GM23338 (cell line): ENCODE measurements around the gene SMIM10L1. TPM values are rescaled to one million over a fixed set of nuclear protein-coding genes. Genes with fewer than 3 reads are reported as not detected.

Experiments
- ATAC-seq: fragments of 200-7000 bp; cut with Tn5 transposase; 3 replicates; pipeline ENCODE4 v1.9.1; 2020
- DNase-seq: peaks from one replicate; pipeline ENCODE4 v3.0.0-alpha.2; 2015; ENCODE audit warnings: low spot score
- H2AFZ ChIP-seq: fragments of 200-600 bp; sonication (generic); 2 replicates; pipeline ENCODE4 v1.8.0; 2016; ENCODE audit warnings: antibody characterized with exemption, mild to moderate bottlenecking, moderate library complexity
- H3F3A ChIP-seq: fragments of 200-600 bp; sonication (generic); replicated peaks from 2 replicates; pipeline ENCODE4 v1.8.0; 2017; ENCODE audit warnings: antibody characterized with exemption, mixed run types, low read depth
- H3K27ac ChIP-seq: fragments of 200-600 bp; sonication (generic); 2 replicates; pipeline ENCODE4 v1.6.1; 2016; ENCODE audit warnings: low read depth
- H3K27me3 ChIP-seq: fragments of 200-600 bp; sonication (generic); 2 replicates; pipeline ENCODE4 v1.8.0; 2016; ENCODE audit warnings: mild to moderate bottlenecking, mixed run types, moderate library complexity; ENCODE audit not compliant: insufficient read depth
- H3K36me3 ChIP-seq: fragments of 200-600 bp; sonication (generic); 2 replicates; pipeline ENCODE4 v1.8.0; 2016; ENCODE audit warnings: mild to moderate bottlenecking; ENCODE audit not compliant: insufficient read depth
- H3K4me1 ChIP-seq: fragments of 200-600 bp; sonication (generic); 2 replicates; pipeline ENCODE4 v1.8.0; 2016; ENCODE audit warnings: mild to moderate bottlenecking, moderate library complexity; ENCODE audit not compliant: insufficient read depth
- H3K4me2 ChIP-seq: fragments of 200-600 bp; sonication (generic); 2 replicates; pipeline ENCODE4 v1.7.1; 2017; ENCODE audit warnings: mixed run types
- H3K4me3 ChIP-seq: fragments of 200-600 bp; sonication (generic); 2 replicates; pipeline ENCODE4 v1.6.1; 2016; ENCODE audit warnings: mixed run types
- H3K79me2 ChIP-seq: fragments of 200-600 bp; sonication (generic); replicated peaks from 2 replicates; pipeline ENCODE4 v1.8.0; 2017; ENCODE audit warnings: mild to moderate bottlenecking; ENCODE audit not compliant: insufficient read depth
- H3K9me2 ChIP-seq: fragments of 200-600 bp; sonication (generic); 2 replicates; pipeline ENCODE4 v1.8.0; 2017; ENCODE audit not compliant: insufficient read depth
- H4K20me1 ChIP-seq: fragments of 200-600 bp; sonication (generic); replicated peaks from 2 replicates; pipeline ENCODE4 v1.8.0; 2017; ENCODE audit warnings: mild to moderate bottlenecking; ENCODE audit not compliant: insufficient read depth
- H3K27ac Mint-ChIP-seq: 2 replicates; pipeline ENCODE4 v1.8.0; 2020; ENCODE audit warnings: inconsistent platforms, mild to moderate bottlenecking, moderate library complexity, mixed read lengths
- H3K27me3 Mint-ChIP-seq: 3 replicates; pipeline ENCODE4 v1.8.0; 2022; ENCODE audit warnings: low read depth, mild to moderate bottlenecking, moderate library complexity, mixed read lengths, inconsistent platforms; ENCODE audit not compliant: insufficient read depth, poor library complexity
- H3K36me3 Mint-ChIP-seq: 3 replicates; pipeline ENCODE4 v1.8.0; 2021; ENCODE audit warnings: low read depth, mild to moderate bottlenecking, inconsistent platforms, moderate library complexity, mixed read lengths
- H3K4me1 Mint-ChIP-seq: 3 replicates; pipeline ENCODE4 v1.8.0; 2020; ENCODE audit warnings: mild to moderate bottlenecking, inconsistent platforms, mixed read lengths
- H3K4me3 Mint-ChIP-seq: 3 replicates; pipeline ENCODE4 v1.8.0; 2021; ENCODE audit warnings: moderate library complexity, mild to moderate bottlenecking, inconsistent platforms, mixed read lengths
- H3K9me3 Mint-ChIP-seq: 3 replicates; pipeline ENCODE4 v1.8.0; 2020; ENCODE audit warnings: moderate library complexity, mild to moderate bottlenecking, inconsistent platforms, mixed read lengths
- CREB1 ChIP-seq: fragments of 250-450 bp; sonication (Bioruptor Pico); IDR thresholded peaks from 2 replicates; pipeline ENCODE4 v1.5.0; 2020; ENCODE audit warnings: low read depth, mild to moderate bottlenecking, moderate library complexity
- CTCF ChIP-seq, 2 experiments: fragments of 200-600 bp in 1 of 2; sonication (generic) in 1 of 2; conservative IDR thresholded peaks; 2 replicates each; pipeline versions ENCODE4 v1.5.1 to v1.6.1; 2016 to 2017; ENCODE audit warnings: antibody characterized with exemption in 2 of 2, low read depth in 2 of 2, mild to moderate bottlenecking in 2 of 2, moderate library complexity in 1 of 2
- ETS1 ChIP-seq: IDR thresholded peaks from 2 replicates; pipeline ENCODE4 v1.6.1; 2016; ENCODE audit warnings: antibody characterized with exemption
- EZH2 ChIP-seq: fragments of 200-600 bp; sonication (generic); IDR thresholded peaks from one replicate; pipeline ENCODE4 v1.8.0; 2017; ENCODE audit warnings: antibody characterized with exemption, mild to moderate bottlenecking, low read depth; ENCODE audit not compliant: unreplicated experiment
- EZH2phosphoT487 ChIP-seq: fragments of 200-600 bp; sonication (generic); IDR thresholded peaks from one replicate; pipeline ENCODE4 v1.8.1; 2018; ENCODE audit warnings: antibody characterized with exemption; ENCODE audit not compliant: unreplicated experiment
- JUNB ChIP-seq: IDR thresholded peaks from one replicate; pipeline ENCODE4 v1.6.1; 2016; ENCODE audit warnings: antibody characterized with exemption; ENCODE audit not compliant: unreplicated experiment
- NANOG ChIP-seq: IDR thresholded peaks from 2 replicates; pipeline ENCODE4 v1.6.1; 2016; ENCODE audit warnings: antibody characterized with exemption, borderline replicate concordance
- POLR2AphosphoS5 ChIP-seq: IDR thresholded peaks from 2 replicates; pipeline ENCODE4 v1.6.1; 2016; ENCODE audit warnings: antibody characterized with exemption, low read depth
- STAT1 ChIP-seq: IDR thresholded peaks from one replicate; pipeline ENCODE4 v1.6.1; 2016; ENCODE audit warnings: antibody characterized with exemption; ENCODE audit not compliant: unreplicated experiment
- ZNF114 ChIP-seq: fragments of 250-450 bp; sonication (Bioruptor Pico); IDR thresholded peaks from 2 replicates; pipeline ENCODE4 v1.5.0; 2020; ENCODE audit warnings: mild to moderate bottlenecking, moderate library complexity
- ZNF331 ChIP-seq: fragments of 250-450 bp; sonication (Bioruptor Pico); IDR thresholded peaks from 2 replicates; pipeline ENCODE4 v1.5.0; 2020; ENCODE audit warnings: low read depth, mild to moderate bottlenecking, moderate library complexity
- polyA plus RNA-seq: library from polyadenylated mRNA; unstranded; fragments of >200 nt; fragmentation: Nextera tagmentation; extraction: Ambion mirVana; gene quantifications from 2 replicates; pipeline ENCODE4 v1.2.1, GENCODE V29; 2016
- total RNA-seq: library from RNA; depleted of rRNA; stranded (reverse); fragments of >200 nt; shearing (Covaris generic); gene quantifications from 2 replicates; pipeline ENCODE4 v1.2.3, GENCODE V29; 2014
- TF ChIP-seq, protein P1 (sequence below): IDR thresholded peaks from one replicate; pipeline ENCODE4 v1.6.1; 2018; ENCODE audit warnings: antibody characterized with exemption; ENCODE audit not compliant: unreplicated experiment
- TF ChIP-seq, protein P2 (sequence below): fragments of 250-450 bp; sonication (Bioruptor Pico); IDR thresholded peaks from 2 replicates; pipeline ENCODE4 v1.5.0; 2020; ENCODE audit warnings: mild to moderate bottlenecking, moderate library complexity

Gene SMIM10L1
- total and polyA plus RNA-seq, 2 experiments from 2014 or later: 9.3 to 22.0 TPM

GRCh38 chr12:11143352-11143751, 27.6 kb upstream of the SMIM10L1 start:
- DNase-seq: no peak
- Histone ChIP-seq H3K36me3 (no peaks in the 10 kb centered on the region), H3K4me1 (no peaks in the 10 kb centered on the region)

More at GRCh38 chr12:11143352-11143751, 27.6 kb upstream of the SMIM10L1 start:
- Histone ChIP-seq H3F3A (no peaks in the 10 kb centered on the region), H3K27me3 (no peaks in the 10 kb centered on the region), H3K4me3 (no peak overlapping the region), H3K79me2 (peaks cover 90% of the 10 kb centered on the region), H3K27ac (no peak overlapping the region), H3K4me2 (no peak overlapping the region), H3K9me2 (no peaks in the 10 kb centered on the region), H2AFZ (no peak overlapping the region), H4K20me1 (no peaks in the 10 kb centered on the region; the same call in 1 of the 2 replicates)
- no peaks in the 10 kb centered on the region; the same call in 2 of the 3 replicates for H3K4me1 Mint-ChIP-seq
- H3K36me3 Mint-ChIP-seq: peaks cover 43% of the 10 kb centered on the region
- peaks cover 9% of the 10 kb centered on the region for H3K9me3 Mint-ChIP-seq
- no peak overlapping the region for H3K27ac Mint-ChIP-seq
- TF ChIP-seq CTCF (conservative IDR thresholded peaks at IDR 0.05; ENCODE audit: low read depth in 2 of 2): no peak
- TF ChIP-seq EZH2phosphoT487: no peak
- TF ChIP-seq CREB1: no peak
- no peak for TF ChIP-seq NANOG
- TF ChIP-seq EZH2: no peak
- no peak for TF ChIP-seq ZNF114
- no peak for TF ChIP-seq POLR2AphosphoS5
- TF ChIP-seq ETS1: no peak
- TF ChIP-seq, protein P1, sequence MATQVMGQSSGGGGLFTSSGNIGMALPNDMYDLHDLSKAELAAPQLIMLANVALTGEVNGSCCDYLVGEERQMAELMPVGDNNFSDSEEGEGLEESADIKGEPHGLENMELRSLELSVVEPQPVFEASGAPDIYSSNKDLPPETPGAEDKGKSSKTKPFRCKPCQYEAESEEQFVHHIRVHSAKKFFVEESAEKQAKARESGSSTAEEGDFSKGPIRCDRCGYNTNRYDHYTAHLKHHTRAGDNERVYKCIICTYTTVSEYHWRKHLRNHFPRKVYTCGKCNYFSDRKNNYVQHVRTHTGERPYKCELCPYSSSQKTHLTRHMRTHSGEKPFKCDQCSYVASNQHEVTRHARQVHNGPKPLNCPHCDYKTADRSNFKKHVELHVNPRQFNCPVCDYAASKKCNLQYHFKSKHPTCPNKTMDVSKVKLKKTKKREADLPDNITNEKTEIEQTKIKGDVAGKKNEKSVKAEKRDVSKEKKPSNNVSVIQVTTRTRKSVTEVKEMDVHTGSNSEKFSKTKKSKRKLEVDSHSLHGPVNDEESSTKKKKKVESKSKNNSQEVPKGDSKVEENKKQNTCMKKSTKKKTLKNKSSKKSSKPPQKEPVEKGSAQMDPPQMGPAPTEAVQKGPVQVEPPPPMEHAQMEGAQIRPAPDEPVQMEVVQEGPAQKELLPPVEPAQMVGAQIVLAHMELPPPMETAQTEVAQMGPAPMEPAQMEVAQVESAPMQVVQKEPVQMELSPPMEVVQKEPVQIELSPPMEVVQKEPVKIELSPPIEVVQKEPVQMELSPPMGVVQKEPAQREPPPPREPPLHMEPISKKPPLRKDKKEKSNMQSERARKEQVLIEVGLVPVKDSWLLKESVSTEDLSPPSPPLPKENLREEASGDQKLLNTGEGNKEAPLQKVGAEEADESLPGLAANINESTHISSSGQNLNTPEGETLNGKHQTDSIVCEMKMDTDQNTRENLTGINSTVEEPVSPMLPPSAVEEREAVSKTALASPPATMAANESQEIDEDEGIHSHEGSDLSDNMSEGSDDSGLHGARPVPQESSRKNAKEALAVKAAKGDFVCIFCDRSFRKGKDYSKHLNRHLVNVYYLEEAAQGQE: no peak
- TF ChIP-seq, protein P2, sequence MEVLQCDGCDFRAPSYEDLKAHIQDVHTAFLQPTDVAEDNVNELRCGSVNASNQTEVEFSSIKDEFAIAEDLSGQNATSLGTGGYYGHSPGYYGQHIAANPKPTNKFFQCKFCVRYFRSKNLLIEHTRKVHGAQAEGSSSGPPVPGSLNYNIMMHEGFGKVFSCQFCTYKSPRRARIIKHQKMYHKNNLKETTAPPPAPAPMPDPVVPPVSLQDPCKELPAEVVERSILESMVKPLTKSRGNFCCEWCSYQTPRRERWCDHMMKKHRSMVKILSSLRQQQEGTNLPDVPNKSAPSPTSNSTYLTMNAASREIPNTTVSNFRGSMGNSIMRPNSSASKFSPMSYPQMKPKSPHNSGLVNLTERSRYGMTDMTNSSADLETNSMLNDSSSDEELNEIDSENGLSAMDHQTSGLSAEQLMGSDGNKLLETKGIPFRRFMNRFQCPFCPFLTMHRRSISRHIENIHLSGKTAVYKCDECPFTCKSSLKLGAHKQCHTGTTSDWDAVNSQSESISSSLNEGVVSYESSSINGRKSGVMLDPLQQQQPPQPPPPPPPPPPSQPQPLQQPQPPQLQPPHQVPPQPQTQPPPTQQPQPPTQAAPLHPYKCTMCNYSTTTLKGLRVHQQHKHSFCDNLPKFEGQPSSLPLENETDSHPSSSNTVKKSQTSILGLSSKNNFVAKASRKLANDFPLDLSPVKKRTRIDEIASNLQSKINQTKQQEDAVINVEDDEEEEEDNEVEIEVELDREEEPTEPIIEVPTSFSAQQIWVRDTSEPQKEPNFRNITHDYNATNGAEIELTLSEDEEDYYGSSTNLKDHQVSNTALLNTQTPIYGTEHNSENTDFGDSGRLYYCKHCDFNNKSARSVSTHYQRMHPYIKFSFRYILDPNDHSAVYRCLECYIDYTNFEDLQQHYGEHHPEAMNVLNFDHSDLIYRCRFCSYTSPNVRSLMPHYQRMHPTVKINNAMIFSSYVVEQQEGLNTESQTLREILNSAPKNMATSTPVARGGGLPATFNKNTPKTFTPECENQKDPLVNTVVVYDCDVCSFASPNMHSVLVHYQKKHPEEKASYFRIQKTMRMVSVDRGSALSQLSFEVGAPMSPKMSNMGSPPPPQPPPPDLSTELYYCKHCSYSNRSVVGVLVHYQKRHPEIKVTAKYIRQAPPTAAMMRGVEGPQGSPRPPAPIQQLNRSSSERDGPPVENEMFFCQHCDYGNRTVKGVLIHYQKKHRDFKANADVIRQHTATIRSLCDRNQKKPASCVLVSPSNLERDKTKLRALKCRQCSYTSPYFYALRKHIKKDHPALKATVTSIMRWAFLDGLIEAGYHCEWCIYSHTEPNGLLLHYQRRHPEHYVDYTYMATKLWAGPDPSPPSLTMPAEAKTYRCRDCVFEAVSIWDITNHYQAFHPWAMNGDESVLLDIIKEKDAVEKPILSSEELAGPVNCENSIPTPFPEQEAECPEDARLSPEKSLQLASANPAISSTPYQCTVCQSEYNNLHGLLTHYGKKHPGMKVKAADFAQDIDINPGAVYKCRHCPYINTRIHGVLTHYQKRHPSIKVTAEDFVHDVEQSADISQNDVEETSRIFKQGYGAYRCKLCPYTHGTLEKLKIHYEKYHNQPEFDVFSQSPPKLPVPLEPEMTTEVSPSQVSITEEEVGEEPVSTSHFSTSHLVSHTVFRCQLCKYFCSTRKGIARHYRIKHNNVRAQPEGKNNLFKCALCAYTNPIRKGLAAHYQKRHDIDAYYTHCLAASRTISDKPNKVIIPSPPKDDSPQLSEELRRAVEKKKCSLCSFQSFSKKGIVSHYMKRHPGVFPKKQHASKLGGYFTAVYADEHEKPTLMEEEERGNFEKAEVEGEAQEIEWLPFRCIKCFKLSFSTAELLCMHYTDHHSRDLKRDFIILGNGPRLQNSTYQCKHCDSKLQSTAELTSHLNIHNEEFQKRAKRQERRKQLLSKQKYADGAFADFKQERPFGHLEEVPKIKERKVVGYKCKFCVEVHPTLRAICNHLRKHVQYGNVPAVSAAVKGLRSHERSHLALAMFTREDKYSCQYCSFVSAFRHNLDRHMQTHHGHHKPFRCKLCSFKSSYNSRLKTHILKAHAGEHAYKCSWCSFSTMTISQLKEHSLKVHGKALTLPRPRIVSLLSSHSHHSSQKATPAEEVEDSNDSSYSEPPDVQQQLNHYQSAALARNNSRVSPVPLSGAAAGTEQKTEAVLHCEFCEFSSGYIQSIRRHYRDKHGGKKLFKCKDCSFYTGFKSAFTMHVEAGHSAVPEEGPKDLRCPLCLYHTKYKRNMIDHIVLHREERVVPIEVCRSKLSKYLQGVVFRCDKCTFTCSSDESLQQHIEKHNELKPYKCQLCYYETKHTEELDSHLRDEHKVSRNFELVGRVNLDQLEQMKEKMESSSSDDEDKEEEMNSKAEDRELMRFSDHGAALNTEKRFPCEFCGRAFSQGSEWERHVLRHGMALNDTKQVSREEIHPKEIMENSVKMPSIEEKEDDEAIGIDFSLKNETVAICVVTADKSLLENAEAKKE (CRISPR knock-in tag): no peak
- no peak for TF ChIP-seq JUNB
- TF ChIP-seq STAT1: no peak
- no peak for TF ChIP-seq ZNF331 (CRISPR knock-in tag)
- ATAC-seq: no peak
- no peak overlapping the region for H3K4me3 Mint-ChIP-seq
- peaks cover 8% of the 10 kb centered on the region for H3K27me3 Mint-ChIP-seq
